ENCODE measurements around the gene DPP6.

GRCh38 chr7:154854836-154855235 is 802.6 kb downstream of the DPP6 start:
- TF ChIP-seq CTCF (conservative IDR thresholded peaks at IDR 0.05; ENCODE audit: low read length) (no peak), EZH2phosphoT487 (IDR thresholded peaks at IDR 0.05; ENCODE audit: borderline replicate concordance) (no peak)

Measured in Loucy (cell line).